Measurements from ENCODE around the gene EIF1AD.

EIF1AD gene

GRCh38 chr11:65973439-65974110 lies 28.4 kb downstream of the EIF1AD start:
- Mint-ChIP-seq H3K36me3 (peaks cover 77% of the 10 kb centered on the region), H3K27ac (no peak overlapping the region), H3K9me3 (no peaks in the 10 kb centered on the region), H3K27me3 (no peaks in the 10 kb centered on the region), H3K4me3 (no peak overlapping the region), H3K4me1 (peaks cover 13% of the 10 kb centered on the region)
- ATAC-seq, result no peak

GRCh38 chr11:65972116-65972515 lies 29.8 kb downstream of the EIF1AD start:
- no peak overlapping the region for H3K4me3 Mint-ChIP-seq
- no peak overlapping the region for H3K27ac Mint-ChIP-seq
- H3K27me3 Mint-ChIP-seq, result no peaks in the 10 kb centered on the region
- ATAC-seq, result no peak
- H3K36me3 Mint-ChIP-seq, result peaks cover 70% of the 10 kb centered on the region
- peaks cover 14% of the 10 kb centered on the region for H3K4me1 Mint-ChIP-seq
- H3K9me3 Mint-ChIP-seq, result no peaks in the 10 kb centered on the region

- no peak overlapping the region for H3K4me3 Mint-ChIP-seq
- H3K9me3 Mint-ChIP-seq, result no peaks in the 10 kb centered on the region
- H3K4me1 Mint-ChIP-seq, result peaks cover 22% of the 10 kb centered on the region
- H3K36me3 Mint-ChIP-seq, result peaks cover 81% of the 10 kb centered on the region
- H3K27me3 Mint-ChIP-seq, result no peaks in the 10 kb centered on the region
- peak overlapping the region; percentile 14 for H3K27ac Mint-ChIP-seq
- ATAC-seq, result no peak
Observed at GRCh38 chr11:65968600-65969482, 33.1 kb downstream of the EIF1AD start.

GRCh38 chr11:65967329-65967934 lies 34.5 kb downstream of the EIF1AD start:
- no peaks in the 10 kb centered on the region for H3K9me3 Mint-ChIP-seq
- no peaks in the 10 kb centered on the region for H3K27me3 Mint-ChIP-seq
- peaks cover 36% of the 10 kb centered on the region for H3K4me1 Mint-ChIP-seq
- no peak overlapping the region for H3K4me3 Mint-ChIP-seq
- peaks cover 81% of the 10 kb centered on the region for H3K36me3 Mint-ChIP-seq
- ATAC-seq, result no peak
- H3K27ac Mint-ChIP-seq, result no peak overlapping the region

- H3K4me1 Mint-ChIP-seq, result peaks cover 44% of the 10 kb centered on the region
Observed at GRCh38 chr11:65965986-65966762, 35.8 kb downstream of the EIF1AD start.

GRCh38 chr11:65964906-65965305 lies 37.1 kb downstream of the EIF1AD start:
- Mint-ChIP-seq H3K4me1 (peaks cover 40% of the 10 kb centered on the region), H3K27ac (no peak overlapping the region)

More at GRCh38 chr11:65965986-65966762, 35.8 kb downstream of the EIF1AD start:
- Mint-ChIP-seq H3K27ac (no peak overlapping the region), H3K4me3 (no peak overlapping the region), H3K9me3 (no peaks in the 10 kb centered on the region), H3K36me3 (peaks cover 71% of the 10 kb centered on the region), H3K27me3 (no peaks in the 10 kb centered on the region)
- no peak for ATAC-seq

GRCh38 chr11:65962141-65962564 lies 39.8 kb downstream of the EIF1AD start:
- Mint-ChIP-seq H3K4me3 (peak overlapping the region; percentile 93), H3K36me3 (peaks cover 46% of the 10 kb centered on the region), H3K27ac (peak overlapping the region; percentile 95), H3K9me3 (no peaks in the 10 kb centered on the region), H3K4me1 (peaks cover 42% of the 10 kb centered on the region), H3K27me3 (no peaks in the 10 kb centered on the region)
- ATAC-seq, result no peak

More at GRCh38 chr11:65964906-65965305, 37.1 kb downstream of the EIF1AD start:
- ATAC-seq, result no peak
- Mint-ChIP-seq H3K36me3 (peaks cover 63% of the 10 kb centered on the region), H3K27me3 (no peaks in the 10 kb centered on the region), H3K4me3 (no peak overlapping the region), H3K9me3 (no peaks in the 10 kb centered on the region)

- Mint-ChIP-seq H3K4me3 (peak within 1 kb of the TSS; percentile 93), H3K27me3 (no peaks in the 10 kb centered on the region), H3K36me3 (peaks cover 40% of the 10 kb centered on the region), H3K9me3 (no peaks in the 10 kb centered on the region), H3K4me1 (peaks cover 48% of the 10 kb centered on the region), H3K27ac (peak within 1 kb of the TSS; percentile 95)
- ATAC-seq, result peak; percentile 97
Observed at GRCh38 chr11:65961267-65962140, 40.5 kb downstream of the EIF1AD start, which contains the start of gene SART1. TSS of gene SART1 (plus strand) at chr11:65961734. CDS start at chr11:65961781, 47 bp downstream.

- no peaks in the 10 kb centered on the region for H3K9me3 Mint-ChIP-seq
- peaks cover 33% of the 10 kb centered on the region for H3K36me3 Mint-ChIP-seq
- H3K27me3 Mint-ChIP-seq, result no peaks in the 10 kb centered on the region
- H3K4me3 Mint-ChIP-seq, result peak overlapping the region; percentile 93
- ATAC-seq, result no peak
- H3K27ac Mint-ChIP-seq, result peak overlapping the region; percentile 95
- H3K4me1 Mint-ChIP-seq, result peaks cover 50% of the 10 kb centered on the region
Observed at GRCh38 chr11:65960824-65961266, 41.1 kb downstream of the EIF1AD start.

- ATAC-seq, result no peak
- Mint-ChIP-seq H3K4me1 (peaks cover 42% of the 10 kb centered on the region), H3K27me3 (no peaks in the 10 kb centered on the region), H3K9me3 (no peaks in the 10 kb centered on the region), H3K27ac (no peak overlapping the region), H3K4me3 (no peak overlapping the region), H3K36me3 (peaks cover 16% of the 10 kb centered on the region)
Observed at GRCh38 chr11:65958774-65959420, 43.1 kb downstream of the EIF1AD start.

- Mint-ChIP-seq H3K27ac (peak overlapping the region; percentile 89), H3K36me3 (peaks cover 11% of the 10 kb centered on the region), H3K9me3 (no peaks in the 10 kb centered on the region), H3K4me3 (no peak overlapping the region), H3K4me1 (peaks cover 36% of the 10 kb centered on the region), H3K27me3 (no peaks in the 10 kb centered on the region)
- no peak for ATAC-seq
Observed at GRCh38 chr11:65958291-65958690, 43.7 kb downstream of the EIF1AD start.

- Mint-ChIP-seq H3K36me3 (no peaks in the 10 kb centered on the region), H3K27ac (no peak overlapping the region), H3K4me1 (peaks cover 16% of the 10 kb centered on the region), H3K27me3 (no peaks in the 10 kb centered on the region), H3K9me3 (no peaks in the 10 kb centered on the region), H3K4me3 (no peak overlapping the region)
- no peak for ATAC-seq
Observed at GRCh38 chr11:65954771-65955170, 47.2 kb downstream of the EIF1AD start.

- no peaks in the 10 kb centered on the region for H3K27me3 Mint-ChIP-seq
- H3K9me3 Mint-ChIP-seq, result no peaks in the 10 kb centered on the region
- peaks cover 16% of the 10 kb centered on the region for H3K4me1 Mint-ChIP-seq
- no peak overlapping the region for H3K27ac Mint-ChIP-seq
- no peaks in the 10 kb centered on the region for H3K36me3 Mint-ChIP-seq
- no peak for ATAC-seq
- no peak overlapping the region for H3K4me3 Mint-ChIP-seq
Observed at GRCh38 chr11:65953471-65953870, 48.5 kb downstream of the EIF1AD start.

Data from stimulated activated memory B cell treated with anti-CD40 and anti-IgM and Interleukin-4, amounts not matched to agents 10 μg/mL and 1 μg/mL and 100 μg/mL, for 72 hours (primary cell).